HG03439 (cell line): Measurements from ENCODE around the gene ESYT1.

Experiments used
- ATAC-seq: cut with Tn5 transposase; IDR thresholded peaks from one replicate; pipeline ENCODE4 v1.9.1; 2021; ENCODE audit warnings: mild to moderate bottlenecking, moderate library complexity; ENCODE audit not compliant: unreplicated experiment

ESYT1 gene

DNA sequence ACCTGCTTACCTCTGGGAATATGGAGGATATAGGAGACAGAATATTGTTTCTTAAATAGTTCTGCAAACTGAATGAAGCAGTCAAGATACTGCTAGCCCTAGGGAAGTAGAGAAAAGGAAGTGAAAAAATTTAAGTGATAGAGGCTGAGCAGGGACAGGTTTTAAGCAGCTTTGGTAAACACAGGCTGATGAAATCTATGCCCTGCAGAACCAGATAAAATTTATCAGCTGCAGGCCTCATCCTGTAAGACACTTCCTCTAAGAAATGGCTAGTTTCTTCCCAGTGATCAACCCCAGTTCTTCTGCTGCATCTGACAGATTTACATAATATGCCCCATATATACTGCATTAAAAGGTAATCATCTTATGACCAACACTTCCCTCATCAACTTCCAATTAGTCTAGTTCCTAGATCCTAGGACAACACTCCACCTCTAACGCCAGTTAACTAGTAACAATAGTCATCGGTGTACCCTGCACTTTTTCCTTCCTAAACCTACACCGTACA lies 1.3 kb upstream of the ESYT1 start:
- ATAC-seq = no peak

DNA sequence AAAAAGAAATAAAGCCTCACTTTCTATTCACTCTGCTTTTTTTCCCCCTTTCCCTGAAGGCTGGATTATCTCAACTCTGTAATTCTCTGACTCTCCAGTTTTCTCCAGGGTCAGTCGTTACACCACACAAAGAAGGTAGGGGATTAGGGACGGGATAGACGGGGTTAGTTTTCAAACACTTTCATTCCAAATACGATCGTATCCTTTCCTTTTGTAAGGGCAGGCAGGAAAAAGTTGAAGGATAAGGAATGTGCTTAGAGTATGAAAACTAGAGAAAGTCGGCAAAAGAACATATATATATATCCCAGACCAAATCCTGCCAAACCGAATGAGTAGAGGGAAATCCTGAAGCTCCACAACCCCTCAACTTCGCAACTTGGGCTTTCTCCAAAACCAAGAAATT lies 581 bp upstream of the ESYT1 start:
- ATAC-seq = no peak

DNA sequence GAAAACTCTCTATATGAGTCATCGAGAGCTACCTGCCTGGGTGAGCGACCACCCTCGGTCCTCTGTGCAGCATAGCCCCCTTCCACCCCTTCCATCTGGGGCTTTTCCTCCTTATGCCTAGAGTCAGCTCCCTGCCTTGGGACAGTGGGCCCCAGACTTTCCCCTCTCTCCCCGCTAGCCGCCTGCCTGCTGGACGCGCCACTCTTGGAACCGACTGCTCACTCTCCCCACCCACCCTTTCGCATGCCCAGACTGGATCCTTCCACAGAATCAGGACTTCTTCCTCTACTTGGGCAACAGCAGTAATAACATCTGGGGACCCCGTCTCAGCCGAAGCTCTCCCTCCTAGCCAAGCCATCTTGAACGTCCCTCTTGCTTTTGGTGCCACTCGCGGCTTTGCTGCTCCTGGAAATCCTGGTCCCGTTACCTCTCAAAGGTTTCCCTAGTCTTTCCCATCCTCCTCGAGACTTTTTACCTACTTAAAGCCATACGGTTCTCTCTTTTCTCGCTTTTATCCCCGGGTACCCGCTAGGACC lies 671 bp downstream of the ESYT1 start:
- no peak for ATAC-seq

DNA sequence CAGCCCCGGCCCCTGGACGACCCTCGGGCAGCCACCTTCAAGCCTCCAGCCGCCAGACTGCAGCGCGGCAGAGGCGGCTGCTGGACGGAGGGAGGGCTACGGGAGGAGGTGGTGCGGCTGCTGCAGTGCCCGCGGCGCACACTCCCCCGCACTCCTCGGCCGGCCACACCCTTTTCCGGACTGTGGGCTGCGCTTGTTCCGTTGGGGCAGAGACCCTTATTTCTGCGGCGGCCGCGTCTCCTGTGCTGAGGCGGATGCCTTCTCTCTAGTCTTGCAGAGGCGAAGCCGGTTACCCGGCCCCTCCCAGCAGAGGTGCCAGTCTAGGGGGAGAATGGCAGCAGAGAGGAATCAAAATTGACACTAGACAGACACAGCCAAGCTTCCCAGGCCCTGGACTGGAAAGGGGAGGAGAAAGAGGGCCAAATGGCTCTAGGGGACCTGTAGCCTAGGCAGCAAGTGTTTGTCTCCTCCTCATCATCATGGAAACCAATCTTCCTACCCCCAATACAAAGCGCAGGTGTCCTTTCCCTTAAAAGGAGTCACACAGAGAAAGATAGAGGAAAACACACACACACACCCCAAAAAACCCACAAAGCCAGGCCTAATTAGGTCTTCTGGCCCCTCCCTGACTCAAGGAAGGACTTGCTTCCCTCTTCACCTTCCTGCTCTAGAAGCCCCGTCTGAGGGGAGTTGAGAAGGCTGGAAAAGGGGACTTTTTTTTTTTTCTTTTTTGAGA lies 1.3 kb downstream of the ESYT1 start:
- no peak for ATAC-seq

DNA sequence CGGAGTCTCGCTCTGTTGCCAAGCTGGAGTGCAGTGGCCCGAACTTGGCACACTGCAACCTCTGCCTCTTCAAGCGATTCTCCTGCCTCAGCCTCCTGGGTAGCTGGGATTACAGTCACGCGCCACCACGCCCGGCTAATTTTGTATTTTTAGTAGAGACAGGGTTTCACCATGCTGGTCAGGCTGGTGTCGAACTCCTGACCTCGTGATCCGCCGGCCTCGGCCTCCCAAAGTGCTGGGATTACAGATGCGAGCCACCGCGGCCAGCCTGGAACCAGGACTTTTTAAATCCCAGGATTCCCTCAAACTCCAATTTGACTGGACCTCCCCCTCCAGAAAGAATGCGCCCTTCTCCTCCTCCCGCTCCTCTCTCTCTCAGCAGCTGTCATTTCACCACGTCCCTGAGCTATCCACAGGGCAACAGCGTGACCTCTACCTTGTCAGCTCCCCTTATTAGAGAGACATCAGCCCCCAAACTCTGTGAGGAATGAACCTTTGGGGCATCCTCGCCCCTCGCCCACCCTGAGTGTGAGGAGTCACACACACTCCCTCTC lies 2.0 kb downstream of the ESYT1 start:
- ATAC-seq = no peak

DNA sequence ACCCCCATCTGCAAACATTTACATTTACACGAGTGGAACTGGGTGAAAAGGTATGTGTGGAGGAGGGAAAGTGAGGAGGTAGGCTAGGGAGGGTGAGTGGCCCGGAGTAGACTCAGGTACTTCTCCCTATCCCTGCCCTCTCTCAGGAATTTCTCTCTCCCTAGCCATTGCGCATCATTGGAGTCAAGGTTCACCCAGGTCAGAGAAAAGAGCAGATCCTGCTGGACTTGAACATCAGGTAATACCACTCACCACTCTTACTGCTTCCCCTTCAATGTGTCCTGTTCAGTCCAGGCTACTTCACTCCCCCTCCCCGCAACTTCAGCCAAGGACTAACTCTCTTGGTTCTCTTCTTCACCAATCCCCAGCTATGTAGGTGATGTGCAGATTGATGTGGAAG lies 2.8 kb downstream of the ESYT1 start:
- no peak for ATAC-seq

DNA sequence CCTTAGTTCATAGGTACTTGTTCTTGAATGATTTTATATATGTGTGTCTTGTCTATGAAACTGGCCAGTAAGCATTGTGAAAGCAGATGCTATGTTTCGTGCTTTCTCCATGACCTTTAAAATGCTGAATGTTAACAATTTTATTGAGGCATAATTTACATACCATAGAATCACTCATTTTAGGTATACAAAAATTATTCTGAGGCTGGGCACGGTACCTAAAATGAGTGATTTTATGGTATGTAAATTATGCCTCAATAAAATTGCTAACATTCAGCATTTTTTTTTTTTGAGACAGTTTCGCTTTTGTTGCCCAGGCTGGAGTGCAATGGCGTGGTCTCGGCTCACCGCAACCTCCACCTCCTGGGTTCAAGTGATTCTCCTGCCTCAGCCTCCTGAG lies 6.8 kb downstream of the ESYT1 start:
- no peak for ATAC-seq

DNA sequence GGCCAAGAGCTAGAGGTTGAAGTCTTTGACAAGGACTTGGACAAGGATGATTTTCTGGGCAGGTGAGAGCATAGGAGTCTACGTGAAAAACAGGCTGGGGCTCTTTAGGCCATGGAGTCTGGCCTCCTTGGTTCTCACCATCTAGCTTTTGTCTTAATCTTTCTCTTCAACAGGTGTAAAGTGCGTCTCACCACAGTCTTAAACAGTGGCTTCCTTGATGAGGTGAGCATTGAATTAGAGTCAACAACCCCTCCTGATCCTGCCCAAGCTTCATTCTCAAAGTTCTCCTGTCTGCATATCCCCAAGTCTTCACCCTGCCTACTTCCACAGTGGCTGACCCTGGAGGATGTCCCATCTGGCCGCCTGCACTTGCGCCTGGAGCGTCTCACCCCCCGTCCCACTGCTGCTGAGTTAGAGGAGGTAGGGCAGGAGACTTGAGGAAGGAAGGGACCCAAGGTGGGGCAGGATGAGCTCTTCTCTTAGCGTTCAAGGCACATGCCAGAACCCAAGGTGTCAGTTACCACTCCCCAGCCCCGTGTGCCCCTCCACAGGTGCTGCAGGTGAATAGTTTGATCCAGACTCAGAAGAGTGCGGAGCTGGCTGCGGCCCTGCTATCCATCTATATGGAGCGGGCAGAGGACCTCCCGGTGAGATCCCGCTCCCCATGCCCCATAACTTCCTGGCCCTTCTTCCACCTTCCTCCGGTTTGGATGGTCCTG lies 9.9 kb downstream of the ESYT1 start:
- ATAC-seq = no peak

DNA sequence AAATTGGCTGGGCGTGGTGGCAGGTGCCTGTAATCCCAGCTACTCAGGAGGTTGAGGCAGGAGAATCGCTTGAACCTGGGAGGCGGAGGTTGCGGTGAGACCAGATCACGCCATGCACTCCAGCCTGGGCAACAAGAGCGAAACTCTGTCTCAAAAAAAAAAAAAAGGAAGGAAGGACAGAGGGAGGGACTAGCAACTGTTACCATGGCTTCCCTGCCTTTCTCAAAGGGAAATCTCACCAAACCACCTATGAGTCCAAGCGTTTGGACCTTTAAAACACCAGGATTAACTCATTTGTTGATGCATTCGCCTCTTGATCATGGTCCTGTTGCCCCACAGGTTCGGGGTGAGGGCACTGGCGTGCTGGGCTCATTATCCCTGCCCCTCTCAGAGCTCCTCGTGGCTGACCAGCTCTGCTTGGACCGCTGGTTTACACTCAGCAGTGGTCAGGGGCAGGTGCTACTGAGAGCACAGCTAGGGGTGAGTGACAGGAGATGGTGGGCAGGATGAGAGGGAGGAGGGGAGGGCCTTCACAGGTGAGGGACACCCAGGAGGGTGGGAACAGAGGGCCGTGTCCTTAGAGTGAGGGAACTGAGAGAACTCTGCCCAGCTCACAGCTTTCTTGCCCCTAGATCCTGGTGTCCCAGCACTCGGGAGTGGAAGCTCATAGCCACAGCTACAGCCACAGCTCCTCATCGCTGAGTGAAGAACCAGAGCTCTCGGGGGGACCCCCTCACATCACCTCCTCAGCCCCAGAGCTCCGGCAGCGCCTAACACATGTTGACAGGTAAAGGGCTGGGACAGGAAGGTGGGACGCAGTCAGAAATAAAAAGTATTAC lies 14.1 kb downstream of the ESYT1 start:
- ATAC-seq = no peak

DNA sequence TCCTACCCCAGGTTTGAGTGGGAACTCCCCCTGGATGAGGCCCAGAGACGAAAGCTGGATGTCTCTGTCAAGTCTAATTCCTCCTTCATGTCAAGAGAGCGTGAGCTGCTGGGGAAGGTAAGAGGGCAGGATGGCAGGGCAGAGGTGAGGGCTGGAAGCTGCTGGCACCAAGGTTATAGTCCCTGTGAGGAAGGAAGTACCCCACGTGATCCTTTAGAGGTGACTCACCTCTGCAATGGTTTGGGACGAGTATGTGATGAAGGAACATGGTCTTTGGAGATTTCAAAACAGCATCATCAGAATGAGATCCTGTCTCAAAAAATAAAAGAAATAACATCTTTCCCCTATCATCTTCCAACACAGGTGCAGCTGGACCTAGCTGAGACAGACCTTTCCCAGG lies 15.2 kb downstream of the ESYT1 start:
- ATAC-seq = no peak

DNA sequence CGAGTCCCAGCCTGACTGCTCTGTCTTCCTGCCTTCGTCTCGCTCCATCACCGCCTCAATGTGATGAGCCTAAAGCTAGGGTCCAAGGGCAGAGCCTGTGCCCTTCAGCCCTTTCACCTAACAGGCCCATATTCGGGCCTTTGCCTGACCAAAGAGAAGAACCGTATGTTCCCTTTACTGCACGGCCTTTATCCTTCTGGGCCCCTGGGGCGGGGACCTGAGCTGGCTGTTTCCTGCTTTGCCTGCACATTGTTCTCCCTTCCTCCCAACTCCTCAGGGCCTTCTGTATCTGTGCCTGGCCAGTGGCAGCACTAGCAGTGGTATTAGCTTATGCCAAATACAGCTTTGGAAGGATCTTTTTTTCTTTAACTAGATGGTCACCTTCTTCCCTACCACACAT lies 15.8 kb downstream of the ESYT1 start:
- no peak for ATAC-seq

DNA sequence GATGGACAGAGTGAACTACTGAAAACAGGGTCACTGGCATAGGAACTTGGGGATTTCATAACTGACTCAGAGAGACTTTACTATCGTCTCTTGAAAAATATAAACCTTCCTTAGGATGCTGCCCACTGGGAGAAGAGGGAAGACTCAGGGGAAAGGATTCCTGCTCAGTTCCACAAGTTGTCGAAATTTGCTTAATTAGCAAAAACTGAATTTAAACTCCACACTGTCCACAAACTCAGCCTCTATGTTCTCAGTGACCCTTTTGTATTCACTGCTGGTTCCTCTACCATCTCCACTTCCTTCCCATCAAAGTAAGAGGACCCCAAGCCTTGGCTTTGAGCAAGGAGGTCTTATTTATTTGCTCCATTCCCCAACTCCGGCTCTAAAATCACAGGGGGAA lies 17.1 kb downstream of the ESYT1 start:
- ATAC-seq = no peak

DNA sequence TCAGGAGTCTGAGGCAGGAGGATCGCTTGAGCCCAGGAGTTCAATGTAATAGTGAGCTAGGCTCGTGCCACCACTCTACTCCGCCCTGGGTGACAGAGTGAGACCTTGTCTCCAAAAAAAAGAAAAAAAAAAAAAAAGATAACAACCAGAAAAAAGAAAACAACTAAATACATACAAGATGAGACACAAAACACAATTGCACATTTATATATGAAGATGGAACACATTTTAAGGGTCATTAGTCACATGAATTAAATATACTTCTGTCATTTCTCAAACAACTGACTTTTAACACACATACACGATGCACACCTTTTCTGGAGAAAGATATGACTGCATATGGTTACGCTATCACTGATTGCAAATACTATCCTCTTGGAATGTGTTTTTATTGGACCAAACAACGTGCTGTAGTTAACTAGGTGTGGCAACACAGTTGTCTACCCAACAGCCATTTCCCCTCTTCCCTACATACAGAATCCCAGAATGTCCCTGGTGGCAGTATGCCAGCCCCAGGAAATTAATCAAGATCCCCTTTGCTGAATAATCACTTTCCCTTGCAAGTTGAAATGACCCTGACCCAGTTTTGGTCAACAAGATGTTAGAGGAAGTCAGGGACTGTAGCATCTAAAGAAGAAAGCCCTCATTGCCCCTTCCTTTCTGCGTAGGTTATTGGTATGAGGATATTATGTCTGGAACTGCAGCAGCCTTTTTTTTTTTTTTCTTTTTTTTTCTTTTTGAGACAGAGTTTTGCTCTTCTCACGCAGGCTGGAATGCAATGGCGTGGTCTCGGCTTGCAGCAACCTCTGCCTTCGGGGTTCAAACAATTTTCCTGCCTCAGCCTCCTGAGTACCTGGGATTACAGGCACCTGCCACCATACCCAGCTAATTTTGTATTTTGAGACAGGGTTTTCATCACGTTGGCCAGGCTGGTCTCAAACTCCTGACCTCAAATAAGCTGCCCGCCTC lies 18.7 kb downstream of the ESYT1 start:
- no peak for ATAC-seq

DNA sequence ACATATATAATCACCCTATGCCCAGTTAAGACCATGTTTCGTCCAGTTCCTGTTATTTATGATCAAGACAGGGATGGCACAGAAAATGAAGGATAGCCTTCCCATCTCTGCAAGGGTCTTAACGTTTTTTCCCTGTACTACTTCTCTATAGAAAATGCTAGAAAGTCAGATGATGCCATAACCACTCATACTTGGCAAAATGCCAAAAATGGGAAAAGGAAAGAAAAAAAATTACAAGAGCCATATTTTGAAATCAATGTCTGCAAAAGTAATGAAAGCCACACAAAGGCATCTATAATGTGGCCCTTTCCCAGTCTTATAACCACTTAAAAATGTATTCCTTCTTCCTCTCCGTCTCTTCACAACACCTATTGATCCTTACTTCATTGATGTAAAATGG lies 22.5 kb downstream of the ESYT1 start:
- no peak for ATAC-seq

DNA sequence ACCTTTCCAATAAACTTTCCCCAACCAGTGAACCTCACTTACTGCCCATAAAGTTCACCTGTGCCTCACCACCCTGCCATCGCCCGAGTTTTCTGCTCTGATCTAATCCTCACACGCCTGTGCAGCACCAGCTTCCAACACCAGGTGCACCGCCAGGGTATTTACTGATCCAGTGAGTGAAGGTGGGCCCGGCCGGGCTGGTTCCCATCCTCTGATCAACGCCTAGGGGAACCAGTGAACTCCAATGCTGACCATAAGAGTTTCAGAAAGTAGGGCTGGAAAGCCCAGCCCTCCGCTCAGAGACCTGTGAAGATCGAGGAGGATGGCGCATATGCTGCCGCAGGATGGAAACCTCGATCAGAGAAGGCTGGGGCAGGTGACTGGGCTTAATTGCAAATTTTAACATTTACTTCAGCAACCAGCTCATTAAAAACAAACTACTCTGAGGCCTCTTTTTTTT lies 23.6 kb downstream of the ESYT1 start:
- ATAC-seq = peak; percentile 51

DNA sequence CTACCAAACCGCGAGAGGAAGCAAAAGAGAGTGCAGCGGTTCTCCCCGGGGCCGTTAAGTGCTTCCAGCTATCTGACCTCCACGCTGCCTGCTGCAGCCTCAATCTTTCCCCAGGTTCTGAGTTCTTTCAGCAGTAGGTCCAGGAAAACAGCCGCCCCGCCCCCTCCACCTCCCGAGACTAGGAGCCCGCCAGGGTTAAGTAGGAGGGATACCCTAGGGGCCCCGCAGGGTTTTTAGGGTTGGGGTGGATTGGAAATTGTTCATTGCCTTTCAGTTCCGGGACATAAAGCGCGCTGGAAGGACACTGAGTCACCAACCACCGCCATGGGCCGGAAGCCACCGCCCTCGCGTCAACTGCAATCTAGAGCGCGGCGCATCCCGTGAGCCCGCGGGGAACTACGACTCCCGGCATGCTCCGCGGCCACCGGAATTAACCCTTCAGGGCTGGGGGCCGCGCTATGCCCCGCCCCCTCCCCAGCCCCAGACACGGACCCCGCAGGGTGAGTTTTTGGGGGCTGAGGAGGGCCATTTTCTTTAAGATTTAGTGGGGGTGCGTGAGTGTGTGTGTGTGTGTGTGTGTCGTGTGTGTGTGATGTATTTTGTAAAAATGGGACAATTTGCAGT lies 24.2 kb downstream of the ESYT1 start, which contains the start of gene MYL6B:
Gene MYL6B (plus strand): TSS at position 456 of the 624 bp plus-strand sequence. CDS start 1,332 bp downstream, outside the sequence.
- ATAC-seq = peak; percentile 81

DNA sequence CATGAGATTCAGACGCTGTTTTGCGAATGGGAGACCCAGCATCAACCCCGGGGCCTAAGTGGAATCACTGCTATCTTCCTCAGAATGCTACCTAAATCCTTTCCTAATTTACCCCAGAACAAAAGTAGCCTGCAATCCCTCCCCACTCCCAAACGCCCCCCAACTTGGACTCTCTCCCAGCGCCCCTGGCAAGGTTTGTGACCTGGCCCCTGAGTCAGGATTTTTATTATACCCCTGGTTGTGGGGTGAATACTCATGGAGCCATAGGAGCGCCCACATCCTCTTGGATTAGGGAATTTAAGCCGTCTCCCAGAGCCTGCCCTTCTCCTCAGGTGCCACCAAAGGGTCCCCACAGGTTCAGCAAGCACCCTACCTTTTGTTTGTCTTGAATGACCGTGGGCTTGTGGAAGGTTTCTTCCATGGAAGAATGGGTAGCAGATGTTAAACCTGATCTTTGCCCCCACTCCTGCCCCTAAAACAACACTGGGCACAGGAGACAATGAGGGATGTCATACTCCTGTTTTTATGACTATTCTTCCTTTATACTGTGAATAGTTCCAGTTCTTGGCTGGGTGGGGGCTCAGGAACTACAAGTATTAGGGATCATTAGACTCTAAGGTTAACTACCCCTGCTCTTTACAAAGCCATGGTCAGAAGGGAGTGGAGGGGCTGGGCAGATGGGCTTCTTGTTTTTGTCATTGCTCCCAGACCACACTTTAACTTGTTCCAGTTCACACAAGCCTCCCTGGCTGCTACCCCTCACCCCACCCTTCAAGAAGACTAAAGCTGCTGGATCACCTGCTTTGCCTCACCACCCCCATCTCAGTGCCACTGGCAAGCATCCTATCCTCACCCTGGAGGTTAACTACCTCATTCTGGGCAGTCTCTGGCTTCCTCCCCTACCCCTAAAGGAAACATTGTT lies 24.9 kb downstream of the ESYT1 start:
- ATAC-seq = no peak

DNA sequence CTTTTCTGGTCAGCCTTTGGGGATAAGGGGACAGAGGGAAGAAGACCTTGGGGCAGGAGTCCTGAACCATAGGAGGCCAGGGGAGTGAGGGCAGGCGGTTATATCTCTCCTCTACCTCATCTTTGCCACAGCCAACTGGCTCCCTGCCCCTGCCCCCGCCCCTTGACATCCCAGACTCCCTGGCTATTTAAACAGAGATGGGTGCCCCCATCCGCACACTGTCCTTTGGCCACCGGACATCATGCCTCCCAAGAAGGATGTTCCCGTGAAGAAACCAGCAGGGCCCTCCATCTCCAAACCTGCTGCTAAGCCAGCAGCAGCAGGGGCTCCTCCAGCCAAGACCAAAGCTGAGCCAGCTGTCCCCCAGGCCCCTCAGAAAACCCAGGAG lies 25.6 kb downstream of the ESYT1 start:
- ATAC-seq = no peak
